Stimulated activated CD4-positive, alpha-beta T cell treated with anti-CD3 and anti-CD28 coated beads, Interleukin-15, amount 100 ng/mL, for 48 hours (primary cell): ENCODE data around the gene MICU1.
"Not testable (repeated sequence)": the region's sequence is repeated elsewhere in the genome, so short reads cannot be mapped to it uniquely, and the experiment has no call there.

Experiments used
- DNase-seq, 2 donors: peaks; one replicate each; pipeline ENCODE4 v3.0.0-alpha.2; 2020; ENCODE audit warnings: low read depth in 2 of 2

The MICU1 gene

GRCh38 chr10:72386916-72387586 lies 238.8 kb downstream of the MICU1 start:
- DNase-seq = no peak

- no peak for DNase-seq
These were observed 240.2 kb downstream of the MICU1 start for GRCh38 chr10:72385724-72386123.

- DNase-seq = not testable (repeated sequence)
These were observed 240.9 kb downstream of the MICU1 start for GRCh38 chr10:72384982-72385381.

GRCh38 chr10:72379776-72380175 lies 246.1 kb downstream of the MICU1 start:
- no peak for DNase-seq

- no peak for DNase-seq
These were observed 246.8 kb downstream of the MICU1 start for GRCh38 chr10:72379062-72379461.

- DNase-seq = no peak
These were observed 250.3 kb downstream of the MICU1 start for GRCh38 chr10:72375585-72375984.

- DNase-seq = no peak
These were observed 250.7 kb downstream of the MICU1 start for GRCh38 chr10:72375173-72375572.

- no peak for DNase-seq
These were observed 255.6 kb downstream of the MICU1 start for GRCh38 chr10:72370201-72370722.

- no peak for DNase-seq
These were observed 258.4 kb downstream of the MICU1 start for GRCh38 chr10:72367301-72367960.

- no peak for DNase-seq
These were observed 260.6 kb downstream of the MICU1 start for GRCh38 chr10:72365106-72365895.

GRCh38 chr10:72364239-72364777 lies 261.6 kb downstream of the MICU1 start:
- peak; percentile 69 to 82 for DNase-seq

- DNase-seq = no peak
These were observed 268.9 kb downstream of the MICU1 start for GRCh38 chr10:72356987-72357386.

GRCh38 chr10:72356115-72356514 lies 269.8 kb downstream of the MICU1 start:
- DNase-seq = no peak

- DNase-seq = no peak
These were observed 270.7 kb downstream of the MICU1 start for GRCh38 chr10:72355214-72355555.

- DNase-seq = peak; percentile 78 to 82
These were observed 271.3 kb downstream of the MICU1 start, which contains the start of gene DNAJB12 for GRCh38 chr10:72354356-72355213. Gene DNAJB12 (minus strand): TSS chr10:72354919. CDS start chr10:72354897, 22 bp downstream.

GRCh38 chr10:72353965-72354355 lies 271.9 kb downstream of the MICU1 start:
- no peak for DNase-seq

- no peak for DNase-seq
These were observed 272.6 kb downstream of the MICU1 start for GRCh38 chr10:72353028-72353964.

- no peak for DNase-seq
These were observed 274.4 kb downstream of the MICU1 start for GRCh38 chr10:72351479-72351878.

- DNase-seq = no peak
These were observed 276.4 kb downstream of the MICU1 start for GRCh38 chr10:72349438-72349837.

- DNase-seq = no peak
These were observed 277.6 kb downstream of the MICU1 start for GRCh38 chr10:72348282-72348681.
